WTC11 (cell line): ENCODE results near the gene CALN1. TPM values are rescaled to one million over a fixed set of nuclear protein-coding genes. Genes with fewer than 3 reads are reported as not detected.

ENCODE experiments used
- ATAC-seq: fragments of 200-7000 bp; cut with Tn5 transposase; 2 replicates; pipeline ENCODE4 v1.10.0; 2021; ENCODE audit warnings: mild to moderate bottlenecking, moderate library complexity
- CTCF ChIA-PET: fragments of 300-600 bp; sonication (Branson Sonifier 250); formaldehyde crosslinking; loops from one replicate; lab custom pipeline; 2021; ENCODE audit warnings: antibody characterized with exemption; lab: Charles Lee
- POLR2A ChIA-PET: fragments of 350-600 bp; sonication (Branson Sonifier 250); formaldehyde crosslinking; loops from one replicate; lab custom pipeline; 2021; ENCODE audit warnings: antibody characterized with exemption; lab: Charles Lee
- DNase-seq: peaks from one replicate; pipeline ENCODE4 v3.0.0; 2021; ENCODE audit warnings: low spot score
- H3K27ac Mint-ChIP-seq: 2 replicates; pipeline ENCODE4 v1.8.0; 2021; ENCODE audit warnings: mixed read lengths
- H3K27me3 Mint-ChIP-seq: 2 replicates; pipeline ENCODE4 v1.8.0; 2021; ENCODE audit warnings: low read depth, mild to moderate bottlenecking, moderate library complexity, mixed read lengths
- H3K36me3 Mint-ChIP-seq: 2 replicates; pipeline ENCODE4 v1.8.0; 2021; ENCODE audit warnings: mixed read lengths
- H3K4me1 Mint-ChIP-seq: 2 replicates; pipeline ENCODE4 v1.8.0; 2022; ENCODE audit warnings: mixed read lengths
- H3K4me3 Mint-ChIP-seq: 2 replicates; pipeline ENCODE4 v1.8.0; 2021; ENCODE audit warnings: mild to moderate bottlenecking, moderate library complexity, mixed read lengths
- H3K9me3 Mint-ChIP-seq: 2 replicates; pipeline ENCODE4 v1.8.0; 2021; ENCODE audit warnings: mixed read lengths
- ATF1 ChIP-seq: sonication (generic); formaldehyde crosslinking; IDR thresholded peaks from 2 replicates; pipeline ENCODE4 v1.8.1; 2023; ENCODE audit warnings: mild to moderate bottlenecking, moderate library complexity, missing genetic modification reagents
- ELF4 ChIP-seq: sonication (generic); formaldehyde crosslinking; IDR thresholded peaks from 2 replicates; pipeline ENCODE4 v1.8.1; 2022; ENCODE audit warnings: low read depth, mild to moderate bottlenecking, moderate library complexity, missing genetic modification reagents
- ETV6 ChIP-seq: sonication (generic); formaldehyde crosslinking; IDR thresholded peaks from 2 replicates; pipeline ENCODE4 v1.8.1; 2022; ENCODE audit warnings: mild to moderate bottlenecking, missing genetic modification reagents
- FOXK1 ChIP-seq: sonication (generic); formaldehyde crosslinking; IDR thresholded peaks from 2 replicates; pipeline ENCODE4 v1.8.0; 2022; ENCODE audit warnings: mild to moderate bottlenecking, moderate library complexity, missing genetic modification reagents
- GRHL2 ChIP-seq: fragments of 250-450 bp; sonication (Bioruptor Pico); IDR thresholded peaks from 2 replicates; pipeline ENCODE4 v1.8.0; 2022; ENCODE audit warnings: mild to moderate bottlenecking, moderate library complexity; ENCODE audit not compliant: insufficient replicate concordance, severe bottlenecking
- IRF2 ChIP-seq: sonication (generic); formaldehyde crosslinking; IDR thresholded peaks from 2 replicates; pipeline ENCODE4 v1.8.0; 2022; ENCODE audit warnings: low read depth, missing genetic modification reagents, borderline replicate concordance
- KAT7 ChIP-seq: sonication (generic); formaldehyde crosslinking; IDR thresholded peaks from 2 replicates; pipeline ENCODE4 v1.8.1; 2023; ENCODE audit warnings: missing genetic modification reagents, mild to moderate bottlenecking, borderline replicate concordance
- NR2C2 ChIP-seq: sonication (generic); formaldehyde crosslinking; IDR thresholded peaks from 2 replicates; pipeline ENCODE4 v1.8.0; 2022; ENCODE audit warnings: mild to moderate bottlenecking, missing genetic modification reagents
- OVOL2 ChIP-seq: fragments of 250-450 bp; sonication (Bioruptor Pico); IDR thresholded peaks from 2 replicates; pipeline ENCODE4 v1.9.0; 2021; ENCODE audit warnings: mild to moderate bottlenecking, borderline replicate concordance
- ZNF138 ChIP-seq: sonication (generic); formaldehyde crosslinking; conservative IDR thresholded peaks from 2 replicates; pipeline ENCODE4 v1.8.1; 2022; ENCODE audit warnings: mild to moderate bottlenecking, moderate library complexity, missing genetic modification reagents
- ZNF671 ChIP-seq: fragments of 250-450 bp; sonication (Bioruptor Pico); IDR thresholded peaks from 2 replicates; pipeline ENCODE4 v1.8.0; 2021; ENCODE audit warnings: mild to moderate bottlenecking
- total RNA-seq: library from RNA; stranded (reverse); gene quantifications from 3 replicates; pipeline ENCODE4 v1.2.3, GENCODE V29; 2021
- TF ChIP-seq, protein P1 (sequence below): sonication (generic); formaldehyde crosslinking; IDR thresholded peaks from 2 replicates; pipeline ENCODE4 v1.8.1; 2022; ENCODE audit warnings: mild to moderate bottlenecking, moderate library complexity, missing genetic modification reagents
- TF ChIP-seq, protein P2 (sequence below): sonication (generic); formaldehyde crosslinking; IDR thresholded peaks from 2 replicates; pipeline ENCODE4 v1.8.0; 2023; ENCODE audit warnings: missing genetic modification reagents, mild to moderate bottlenecking, borderline replicate concordance
- TF ChIP-seq, protein P3 (sequence below): sonication (generic); formaldehyde crosslinking; IDR thresholded peaks from 2 replicates; pipeline ENCODE4 v1.8.1; 2022; ENCODE audit warnings: mild to moderate bottlenecking, missing genetic modification reagents, moderate library complexity, borderline replicate concordance
- TF ChIP-seq, protein P4 (sequence below): sonication (generic); formaldehyde crosslinking; IDR thresholded peaks from 2 replicates; pipeline ENCODE4 v1.8.1; 2022; ENCODE audit warnings: low read depth, missing genetic modification reagents, borderline replicate concordance

CALN1 gene
- total RNA-seq, 1 experiment from 2014 or later: 10.5 TPM

DNA sequence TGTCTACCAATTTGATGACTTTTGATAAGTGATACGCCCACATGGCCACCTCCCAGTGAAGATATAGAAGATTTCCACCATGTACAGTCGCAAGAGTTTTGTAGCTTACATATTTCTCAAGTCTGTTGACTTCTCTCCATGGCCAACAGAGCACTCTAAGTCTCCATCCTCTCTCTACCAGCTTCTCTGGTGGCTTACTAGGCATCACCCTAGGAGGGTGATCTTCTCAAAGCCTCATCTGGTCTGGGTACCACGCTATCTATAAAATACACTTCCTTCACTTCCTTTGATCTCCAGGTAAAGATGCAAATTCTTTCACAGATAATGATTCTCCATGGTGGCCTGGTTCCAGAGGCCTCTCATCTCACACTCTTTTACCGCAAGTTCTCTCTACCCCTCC is 49.9 kb downstream of the CALN1 start:
- ChIA-PET POLR2A (no interaction called here), CTCF (no interaction called here)
- no peak overlapping the region for H3K27ac Mint-ChIP-seq
- no peak overlapping the region for H3K4me3 Mint-ChIP-seq
- H3K9me3 Mint-ChIP-seq: no peaks in the 10 kb centered on the region
- 0 out of 2 replicates have a peak, but pooled peaks cover 3% of the 10 kb centered on the region for H3K4me1 Mint-ChIP-seq
- H3K27me3 Mint-ChIP-seq: no peaks in the 10 kb centered on the region
- TF ChIP-seq, protein P1, sequence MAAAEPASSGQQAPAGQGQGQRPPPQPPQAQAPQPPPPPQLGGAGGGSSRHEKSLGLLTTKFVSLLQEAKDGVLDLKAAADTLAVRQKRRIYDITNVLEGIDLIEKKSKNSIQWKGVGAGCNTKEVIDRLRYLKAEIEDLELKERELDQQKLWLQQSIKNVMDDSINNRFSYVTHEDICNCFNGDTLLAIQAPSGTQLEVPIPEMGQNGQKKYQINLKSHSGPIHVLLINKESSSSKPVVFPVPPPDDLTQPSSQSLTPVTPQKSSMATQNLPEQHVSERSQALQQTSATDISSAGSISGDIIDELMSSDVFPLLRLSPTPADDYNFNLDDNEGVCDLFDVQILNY (CRISPR knock-in tag): no peak
- TF ChIP-seq NR2C2 (CRISPR knock-in tag) (no peak), ZNF138 (CRISPR knock-in tag) (no peak), ATF1 (CRISPR knock-in tag) (no peak), ZNF671 (CRISPR knock-in tag) (no peak), IRF2 (no peak), KAT7 (CRISPR knock-in tag) (no peak), OVOL2 (CRISPR knock-in tag) (no peak), ELF4 (no peak), GRHL2 (CRISPR knock-in tag) (no peak)
- TF ChIP-seq, protein P2, sequence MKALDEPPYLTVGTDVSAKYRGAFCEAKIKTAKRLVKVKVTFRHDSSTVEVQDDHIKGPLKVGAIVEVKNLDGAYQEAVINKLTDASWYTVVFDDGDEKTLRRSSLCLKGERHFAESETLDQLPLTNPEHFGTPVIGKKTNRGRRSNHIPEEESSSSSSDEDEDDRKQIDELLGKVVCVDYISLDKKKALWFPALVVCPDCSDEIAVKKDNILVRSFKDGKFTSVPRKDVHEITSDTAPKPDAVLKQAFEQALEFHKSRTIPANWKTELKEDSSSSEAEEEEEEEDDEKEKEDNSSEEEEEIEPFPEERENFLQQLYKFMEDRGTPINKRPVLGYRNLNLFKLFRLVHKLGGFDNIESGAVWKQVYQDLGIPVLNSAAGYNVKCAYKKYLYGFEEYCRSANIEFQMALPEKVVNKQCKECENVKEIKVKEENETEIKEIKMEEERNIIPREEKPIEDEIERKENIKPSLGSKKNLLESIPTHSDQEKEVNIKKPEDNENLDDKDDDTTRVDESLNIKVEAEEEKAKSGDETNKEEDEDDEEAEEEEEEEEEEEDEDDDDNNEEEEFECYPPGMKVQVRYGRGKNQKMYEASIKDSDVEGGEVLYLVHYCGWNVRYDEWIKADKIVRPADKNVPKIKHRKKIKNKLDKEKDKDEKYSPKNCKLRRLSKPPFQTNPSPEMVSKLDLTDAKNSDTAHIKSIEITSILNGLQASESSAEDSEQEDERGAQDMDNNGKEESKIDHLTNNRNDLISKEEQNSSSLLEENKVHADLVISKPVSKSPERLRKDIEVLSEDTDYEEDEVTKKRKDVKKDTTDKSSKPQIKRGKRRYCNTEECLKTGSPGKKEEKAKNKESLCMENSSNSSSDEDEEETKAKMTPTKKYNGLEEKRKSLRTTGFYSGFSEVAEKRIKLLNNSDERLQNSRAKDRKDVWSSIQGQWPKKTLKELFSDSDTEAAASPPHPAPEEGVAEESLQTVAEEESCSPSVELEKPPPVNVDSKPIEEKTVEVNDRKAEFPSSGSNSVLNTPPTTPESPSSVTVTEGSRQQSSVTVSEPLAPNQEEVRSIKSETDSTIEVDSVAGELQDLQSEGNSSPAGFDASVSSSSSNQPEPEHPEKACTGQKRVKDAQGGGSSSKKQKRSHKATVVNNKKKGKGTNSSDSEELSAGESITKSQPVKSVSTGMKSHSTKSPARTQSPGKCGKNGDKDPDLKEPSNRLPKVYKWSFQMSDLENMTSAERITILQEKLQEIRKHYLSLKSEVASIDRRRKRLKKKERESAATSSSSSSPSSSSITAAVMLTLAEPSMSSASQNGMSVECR (CRISPR knock-in tag): no peak
- TF ChIP-seq, protein P3, sequence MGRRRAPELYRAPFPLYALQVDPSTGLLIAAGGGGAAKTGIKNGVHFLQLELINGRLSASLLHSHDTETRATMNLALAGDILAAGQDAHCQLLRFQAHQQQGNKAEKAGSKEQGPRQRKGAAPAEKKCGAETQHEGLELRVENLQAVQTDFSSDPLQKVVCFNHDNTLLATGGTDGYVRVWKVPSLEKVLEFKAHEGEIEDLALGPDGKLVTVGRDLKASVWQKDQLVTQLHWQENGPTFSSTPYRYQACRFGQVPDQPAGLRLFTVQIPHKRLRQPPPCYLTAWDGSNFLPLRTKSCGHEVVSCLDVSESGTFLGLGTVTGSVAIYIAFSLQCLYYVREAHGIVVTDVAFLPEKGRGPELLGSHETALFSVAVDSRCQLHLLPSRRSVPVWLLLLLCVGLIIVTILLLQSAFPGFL (CRISPR knock-in tag): no peak
- ATAC-seq: no peak
- no peak for DNase-seq
- H3K36me3 Mint-ChIP-seq: no peaks in the 10 kb centered on the region

DNA sequence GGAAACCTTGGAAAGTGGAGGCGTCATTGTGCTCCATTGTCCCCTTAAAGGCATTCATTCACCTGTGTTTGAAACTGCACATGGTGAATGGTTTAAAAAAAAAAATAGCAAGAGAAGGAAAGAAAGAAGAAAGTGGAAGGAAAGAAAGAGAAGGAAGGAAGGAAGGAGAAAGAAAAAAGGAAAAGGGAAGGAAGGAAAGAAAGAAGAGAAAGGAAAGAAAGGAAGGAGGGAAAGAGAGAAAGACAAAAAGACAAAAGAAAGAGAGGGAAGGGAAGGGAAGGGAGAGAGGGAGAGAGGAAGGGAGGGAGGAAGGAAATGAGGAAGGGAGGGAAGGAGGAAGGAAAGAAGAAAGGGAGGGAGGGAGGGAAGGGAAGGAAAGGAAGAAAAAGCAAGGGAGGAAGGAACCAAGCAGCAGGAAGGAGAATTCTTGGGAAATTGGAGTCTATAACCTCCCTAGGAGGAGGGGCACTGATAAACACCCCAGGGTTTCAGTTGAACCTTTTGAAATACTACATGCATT is 66.9 kb downstream of the CALN1 start:
- H3K36me3 Mint-ChIP-seq: peaks cover 3% of the 10 kb centered on the region
- TF ChIP-seq, protein P4, sequence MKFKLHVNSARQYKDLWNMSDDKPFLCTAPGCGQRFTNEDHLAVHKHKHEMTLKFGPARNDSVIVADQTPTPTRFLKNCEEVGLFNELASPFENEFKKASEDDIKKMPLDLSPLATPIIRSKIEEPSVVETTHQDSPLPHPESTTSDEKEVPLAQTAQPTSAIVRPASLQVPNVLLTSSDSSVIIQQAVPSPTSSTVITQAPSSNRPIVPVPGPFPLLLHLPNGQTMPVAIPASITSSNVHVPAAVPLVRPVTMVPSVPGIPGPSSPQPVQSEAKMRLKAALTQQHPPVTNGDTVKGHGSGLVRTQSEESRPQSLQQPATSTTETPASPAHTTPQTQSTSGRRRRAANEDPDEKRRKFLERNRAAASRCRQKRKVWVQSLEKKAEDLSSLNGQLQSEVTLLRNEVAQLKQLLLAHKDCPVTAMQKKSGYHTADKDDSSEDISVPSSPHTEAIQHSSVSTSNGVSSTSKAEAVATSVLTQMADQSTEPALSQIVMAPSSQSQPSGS (CRISPR knock-in tag): no peak
- TF ChIP-seq FOXK1 (CRISPR knock-in tag) (no peak), ETV6 (no peak)
- H3K4me3 Mint-ChIP-seq: no peak overlapping the region
- no peak overlapping the region for H3K27ac Mint-ChIP-seq
- peaks cover 5% of the 10 kb centered on the region for H3K9me3 Mint-ChIP-seq
- CTCF ChIA-PET: no interaction called here
- POLR2A ChIA-PET: no interaction called here
- no peak for DNase-seq
- no peaks in the 10 kb centered on the region for H3K27me3 Mint-ChIP-seq
- H3K4me1 Mint-ChIP-seq: peaks cover 36% of the 10 kb centered on the region
- ATAC-seq: no peak
